ENCODE data around the gene PARVA. TPM values are rescaled to one million over a fixed set of nuclear protein-coding genes. Genes with fewer than 3 reads are reported as not detected.

Gene PARVA
- total RNA-seq, 1 experiment from 2014 or later: 10.4 TPM

DNA sequence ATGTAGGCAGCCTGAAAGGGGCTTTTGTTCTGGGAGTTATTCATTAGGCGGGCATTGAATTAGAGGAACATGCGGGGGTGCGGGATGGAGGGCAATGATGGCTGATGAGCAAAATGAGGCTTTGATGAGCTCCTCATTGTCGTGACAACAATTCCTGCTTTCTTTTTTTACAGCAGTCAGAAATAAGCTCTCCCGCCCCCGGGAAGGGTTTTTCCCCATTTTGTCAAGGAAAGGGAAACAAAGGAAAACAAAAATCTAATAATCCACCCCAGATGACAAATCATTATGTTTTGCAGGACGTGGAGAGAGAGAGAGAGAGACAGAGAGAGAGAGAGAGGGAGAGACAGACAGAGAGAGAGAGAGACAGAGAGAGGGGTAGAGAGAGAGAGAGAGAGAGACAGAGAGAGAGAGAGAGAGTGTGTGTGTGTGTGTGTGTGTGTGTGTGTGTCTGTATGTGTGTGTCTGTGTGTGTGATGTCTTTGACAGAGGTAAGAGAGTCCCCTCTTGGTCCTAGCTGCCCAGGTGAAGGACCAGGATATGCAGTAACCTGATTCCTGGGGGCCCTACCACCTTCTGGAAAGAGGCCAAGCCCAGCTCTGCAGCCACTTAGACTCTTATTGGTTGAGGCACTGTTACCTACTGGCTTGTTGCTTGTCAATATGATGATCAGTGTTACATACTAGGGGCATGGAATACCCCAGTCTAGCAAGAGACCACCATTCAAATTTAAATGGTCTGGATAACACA, 46.7 kb upstream of the PARVA start:
- Mint-ChIP-seq H3K9me3 (peaks cover 14% of the 10 kb centered on the region), H3K4me1 (peaks cover 12% of the 10 kb centered on the region), H3K4me3 (peak overlapping the region; percentile 22), H3K27me3 (ENCODE audit: low read depth) (no peaks in the 10 kb centered on the region; the same call in 1 of the 2 replicates), H3K27ac (no peak overlapping the region), H3K36me3 (no peaks in the 10 kb centered on the region)
- ATAC-seq (peak; percentile 88), DNase-seq (ENCODE audit: low spot score) (no peak)
- ChIA-PET POLR2A (interaction anchor here (0.5 to 1.2 kb wide), 6 partner anchors 42 to 853 kb away, joined by 3 to 5 read pairs (median 3); partner anchors contain the start of gene PARVA), CTCF (interaction anchor here (0.6 to 4.0 kb wide), 99 partner anchors 9 to 880 kb away, joined by 3 to 101 read pairs (median 4); partner anchors contain the start of genes PARVA, RASSF10 and TEAD1)
- TF ChIP-seq, protein P1, sequence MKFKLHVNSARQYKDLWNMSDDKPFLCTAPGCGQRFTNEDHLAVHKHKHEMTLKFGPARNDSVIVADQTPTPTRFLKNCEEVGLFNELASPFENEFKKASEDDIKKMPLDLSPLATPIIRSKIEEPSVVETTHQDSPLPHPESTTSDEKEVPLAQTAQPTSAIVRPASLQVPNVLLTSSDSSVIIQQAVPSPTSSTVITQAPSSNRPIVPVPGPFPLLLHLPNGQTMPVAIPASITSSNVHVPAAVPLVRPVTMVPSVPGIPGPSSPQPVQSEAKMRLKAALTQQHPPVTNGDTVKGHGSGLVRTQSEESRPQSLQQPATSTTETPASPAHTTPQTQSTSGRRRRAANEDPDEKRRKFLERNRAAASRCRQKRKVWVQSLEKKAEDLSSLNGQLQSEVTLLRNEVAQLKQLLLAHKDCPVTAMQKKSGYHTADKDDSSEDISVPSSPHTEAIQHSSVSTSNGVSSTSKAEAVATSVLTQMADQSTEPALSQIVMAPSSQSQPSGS (CRISPR knock-in tag; IDR thresholded peaks at IDR 0.05; ENCODE audit: borderline replicate concordance, low read depth): no peak
- TF ChIP-seq PRRX2 (CRISPR knock-in tag; IDR thresholded peaks at IDR 0.05): no peak
- TF ChIP-seq RORB (CRISPR knock-in tag; IDR thresholded peaks at IDR 0.05): no peak

DNA sequence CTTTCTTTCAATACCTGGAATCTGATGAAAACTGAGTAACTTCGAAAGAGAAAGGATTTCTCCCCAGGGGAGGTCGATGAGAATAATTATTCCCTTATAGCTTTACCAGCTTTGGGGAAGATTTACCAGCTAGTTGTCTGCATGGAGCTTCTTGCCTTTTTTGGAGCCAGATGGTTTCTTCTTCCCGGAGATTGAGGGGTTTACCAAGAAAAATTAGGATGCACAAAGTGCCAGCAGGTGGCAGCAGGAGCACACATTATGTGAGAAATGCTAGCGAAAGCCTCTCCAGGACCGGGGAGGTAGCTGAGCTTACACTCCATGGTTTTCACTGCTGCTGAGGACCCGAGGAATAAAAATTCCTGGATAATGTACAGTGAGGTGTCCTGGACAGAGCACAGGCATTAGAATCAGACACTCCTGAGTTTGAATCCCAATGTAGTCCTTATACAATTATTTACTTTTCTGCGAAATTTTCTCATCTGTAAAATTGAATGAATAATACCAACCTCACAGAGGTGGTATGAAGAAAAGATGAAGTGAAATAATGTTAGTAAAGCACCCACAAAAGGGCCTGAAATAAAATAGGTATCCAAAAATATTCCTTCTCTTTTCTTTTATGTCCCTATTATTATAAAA, 46.0 kb upstream of the PARVA start:
- ChIA-PET CTCF (interaction anchor here (0.5 to 4.0 kb wide), 96 partner anchors 10 to 879 kb away, joined by 3 to 101 read pairs (median 5); partner anchors contain the start of genes PARVA, RASSF10 and TEAD1), POLR2A (interaction anchor here (0.5 to 1.2 kb wide), 4 partner anchors 43 to 583 kb away, joined by 3 to 4 read pairs (median 3); no protein-coding TSS in a partner anchor)
- Mint-ChIP-seq H3K36me3 (no peaks in the 10 kb centered on the region), H3K4me3 (peak overlapping the region; percentile 22), H3K27me3 (ENCODE audit: low read depth) (no peaks in the 10 kb centered on the region; the same call in 1 of the 2 replicates), H3K27ac (no peak overlapping the region), H3K9me3 (peaks cover 14% of the 10 kb centered on the region), H3K4me1 (peaks cover 12% of the 10 kb centered on the region)
- TF ChIP-seq, protein P2, sequence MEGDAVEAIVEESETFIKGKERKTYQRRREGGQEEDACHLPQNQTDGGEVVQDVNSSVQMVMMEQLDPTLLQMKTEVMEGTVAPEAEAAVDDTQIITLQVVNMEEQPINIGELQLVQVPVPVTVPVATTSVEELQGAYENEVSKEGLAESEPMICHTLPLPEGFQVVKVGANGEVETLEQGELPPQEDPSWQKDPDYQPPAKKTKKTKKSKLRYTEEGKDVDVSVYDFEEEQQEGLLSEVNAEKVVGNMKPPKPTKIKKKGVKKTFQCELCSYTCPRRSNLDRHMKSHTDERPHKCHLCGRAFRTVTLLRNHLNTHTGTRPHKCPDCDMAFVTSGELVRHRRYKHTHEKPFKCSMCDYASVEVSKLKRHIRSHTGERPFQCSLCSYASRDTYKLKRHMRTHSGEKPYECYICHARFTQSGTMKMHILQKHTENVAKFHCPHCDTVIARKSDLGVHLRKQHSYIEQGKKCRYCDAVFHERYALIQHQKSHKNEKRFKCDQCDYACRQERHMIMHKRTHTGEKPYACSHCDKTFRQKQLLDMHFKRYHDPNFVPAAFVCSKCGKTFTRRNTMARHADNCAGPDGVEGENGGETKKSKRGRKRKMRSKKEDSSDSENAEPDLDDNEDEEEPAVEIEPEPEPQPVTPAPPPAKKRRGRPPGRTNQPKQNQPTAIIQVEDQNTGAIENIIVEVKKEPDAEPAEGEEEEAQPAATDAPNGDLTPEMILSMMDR (IDR thresholded peaks at IDR 0.05): peak; percentile 48
- no peak for TF ChIP-seq JAZF1 (CRISPR knock-in tag; IDR thresholded peaks at IDR 0.05)
- no peak for TF ChIP-seq NR1H2 (CRISPR knock-in tag; IDR thresholded peaks at IDR 0.05)
- TF ChIP-seq SP1 (CRISPR knock-in tag; conservative IDR thresholded peaks at IDR 0.05): no peak
- TF ChIP-seq ZNF416 (CRISPR knock-in tag; IDR thresholded peaks at IDR 0.05): no peak
- DNase-seq (ENCODE audit: low spot score) (peak; percentile 85), ATAC-seq (peak; percentile 91)

DNA sequence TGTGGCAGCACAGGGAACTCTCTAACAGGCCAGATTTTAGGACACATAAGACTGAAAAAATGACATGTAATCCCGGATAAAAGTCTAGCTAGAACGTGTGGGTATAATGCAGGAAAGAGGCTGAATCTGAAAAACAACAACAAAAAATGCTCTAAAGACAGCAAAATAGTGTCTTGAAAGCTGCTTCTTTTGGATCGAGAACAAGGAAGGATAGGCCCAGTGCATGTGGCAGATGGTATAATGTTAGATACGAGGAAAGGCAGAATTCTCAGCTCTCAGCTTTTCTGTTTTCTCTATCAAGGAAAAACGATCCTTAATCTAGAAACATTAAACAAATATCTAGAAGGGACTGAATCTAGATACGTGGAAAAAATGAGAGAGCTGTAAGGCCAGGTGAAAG, 33.8 kb upstream of the PARVA start:
- ChIA-PET CTCF (interaction anchor here (0.8 kb wide), 1 partner anchor 55 kb away, joined by 6 read pairs; no protein-coding TSS in a partner anchor), POLR2A (no interaction called here)
- peaks cover 19% of the 10 kb centered on the region for H3K36me3 Mint-ChIP-seq
- H3K4me1 Mint-ChIP-seq: no peaks in the 10 kb centered on the region
- ATAC-seq (no peak), DNase-seq (ENCODE audit: low spot score) (no peak)
- peaks cover 10% of the 10 kb centered on the region; the same call in 1 of the 2 replicates for H3K27me3 Mint-ChIP-seq (ENCODE audit: low read depth)
- H3K27ac Mint-ChIP-seq: no peak overlapping the region
- peaks cover 24% of the 10 kb centered on the region for H3K9me3 Mint-ChIP-seq
- no peak overlapping the region for H3K4me3 Mint-ChIP-seq
- TF ChIP-seq, protein P3, sequence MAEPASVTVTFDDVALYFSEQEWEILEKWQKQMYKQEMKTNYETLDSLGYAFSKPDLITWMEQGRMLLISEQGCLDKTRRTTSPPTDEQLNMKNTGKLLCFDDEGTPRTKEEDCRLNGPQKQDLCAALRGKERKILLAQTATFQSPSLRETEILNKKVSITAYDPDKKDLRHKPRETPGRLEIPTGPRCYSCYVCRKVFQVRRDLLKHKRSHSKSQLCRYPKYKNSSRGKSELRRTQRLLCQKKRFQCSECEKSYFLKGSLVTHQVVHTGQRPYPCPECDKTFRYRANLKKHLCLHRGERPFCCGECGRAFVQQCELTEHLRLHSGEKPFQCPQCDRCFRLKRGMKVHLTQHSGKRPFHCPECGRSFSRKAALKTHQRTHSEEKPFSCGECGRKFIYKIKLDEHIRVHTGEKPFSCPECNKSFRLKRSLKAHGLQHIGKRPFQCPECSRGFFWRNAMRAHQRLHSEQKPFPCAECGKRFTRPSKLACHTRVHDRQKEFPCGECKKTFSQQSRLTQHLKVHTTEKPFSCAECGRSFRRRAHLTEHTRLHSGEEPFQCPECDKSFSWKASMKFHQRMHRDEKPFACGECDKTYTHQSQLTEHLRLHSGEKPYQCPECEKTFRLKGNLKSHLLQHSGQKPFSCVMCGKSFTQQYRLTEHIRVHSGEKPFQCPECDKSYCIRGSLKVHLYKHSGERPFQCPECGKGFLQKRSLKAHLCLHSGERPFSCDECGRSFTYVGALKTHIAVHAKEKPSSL (CRISPR knock-in tag; conservative IDR thresholded peaks at IDR 0.05): no peak
- TF ChIP-seq, protein P4, sequence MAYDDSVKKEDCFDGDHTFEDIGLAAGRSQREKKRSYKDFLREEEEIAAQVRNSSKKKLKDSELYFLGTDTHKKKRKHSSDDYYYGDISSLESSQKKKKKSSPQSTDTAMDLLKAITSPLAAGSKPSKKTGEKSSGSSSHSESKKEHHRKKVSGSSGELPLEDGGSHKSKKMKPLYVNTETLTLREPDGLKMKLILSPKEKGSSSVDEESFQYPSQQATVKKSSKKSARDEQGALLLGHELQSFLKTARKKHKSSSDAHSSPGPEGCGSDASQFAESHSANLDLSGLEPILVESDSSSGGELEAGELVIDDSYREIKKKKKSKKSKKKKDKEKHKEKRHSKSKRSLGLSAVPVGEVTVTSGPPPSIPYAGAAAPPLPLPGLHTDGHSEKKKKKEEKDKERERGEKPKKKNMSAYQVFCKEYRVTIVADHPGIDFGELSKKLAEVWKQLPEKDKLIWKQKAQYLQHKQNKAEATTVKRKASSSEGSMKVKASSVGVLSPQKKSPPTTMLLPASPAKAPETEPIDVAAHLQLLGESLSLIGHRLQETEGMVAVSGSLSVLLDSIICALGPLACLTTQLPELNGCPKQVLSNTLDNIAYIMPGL (CRISPR knock-in tag; IDR thresholded peaks at IDR 0.05): no peak
- TF ChIP-seq ZNF317 (CRISPR knock-in tag; IDR thresholded peaks at IDR 0.05; ENCODE audit: borderline replicate concordance, low read depth): no peak
- TF ChIP-seq, protein P5, sequence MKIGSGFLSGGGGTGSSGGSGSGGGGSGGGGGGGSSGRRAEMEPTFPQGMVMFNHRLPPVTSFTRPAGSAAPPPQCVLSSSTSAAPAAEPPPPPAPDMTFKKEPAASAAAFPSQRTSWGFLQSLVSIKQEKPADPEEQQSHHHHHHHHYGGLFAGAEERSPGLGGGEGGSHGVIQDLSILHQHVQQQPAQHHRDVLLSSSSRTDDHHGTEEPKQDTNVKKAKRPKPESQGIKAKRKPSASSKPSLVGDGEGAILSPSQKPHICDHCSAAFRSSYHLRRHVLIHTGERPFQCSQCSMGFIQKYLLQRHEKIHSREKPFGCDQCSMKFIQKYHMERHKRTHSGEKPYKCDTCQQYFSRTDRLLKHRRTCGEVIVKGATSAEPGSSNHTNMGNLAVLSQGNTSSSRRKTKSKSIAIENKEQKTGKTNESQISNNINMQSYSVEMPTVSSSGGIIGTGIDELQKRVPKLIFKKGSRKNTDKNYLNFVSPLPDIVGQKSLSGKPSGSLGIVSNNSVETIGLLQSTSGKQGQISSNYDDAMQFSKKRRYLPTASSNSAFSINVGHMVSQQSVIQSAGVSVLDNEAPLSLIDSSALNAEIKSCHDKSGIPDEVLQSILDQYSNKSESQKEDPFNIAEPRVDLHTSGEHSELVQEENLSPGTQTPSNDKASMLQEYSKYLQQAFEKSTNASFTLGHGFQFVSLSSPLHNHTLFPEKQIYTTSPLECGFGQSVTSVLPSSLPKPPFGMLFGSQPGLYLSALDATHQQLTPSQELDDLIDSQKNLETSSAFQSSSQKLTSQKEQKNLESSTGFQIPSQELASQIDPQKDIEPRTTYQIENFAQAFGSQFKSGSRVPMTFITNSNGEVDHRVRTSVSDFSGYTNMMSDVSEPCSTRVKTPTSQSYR (CRISPR knock-in tag; IDR thresholded peaks at IDR 0.05): no peak
- no peak for TF ChIP-seq CBFB (CRISPR knock-in tag; IDR thresholded peaks at IDR 0.05; ENCODE audit: low read depth)
- no peak for TF ChIP-seq ZNF396 (CRISPR knock-in tag; IDR thresholded peaks at IDR 0.05; ENCODE audit: borderline replicate concordance)
- no peak for TF ChIP-seq PRRX2 (CRISPR knock-in tag; IDR thresholded peaks at IDR 0.05)
- TF ChIP-seq, protein P6, sequence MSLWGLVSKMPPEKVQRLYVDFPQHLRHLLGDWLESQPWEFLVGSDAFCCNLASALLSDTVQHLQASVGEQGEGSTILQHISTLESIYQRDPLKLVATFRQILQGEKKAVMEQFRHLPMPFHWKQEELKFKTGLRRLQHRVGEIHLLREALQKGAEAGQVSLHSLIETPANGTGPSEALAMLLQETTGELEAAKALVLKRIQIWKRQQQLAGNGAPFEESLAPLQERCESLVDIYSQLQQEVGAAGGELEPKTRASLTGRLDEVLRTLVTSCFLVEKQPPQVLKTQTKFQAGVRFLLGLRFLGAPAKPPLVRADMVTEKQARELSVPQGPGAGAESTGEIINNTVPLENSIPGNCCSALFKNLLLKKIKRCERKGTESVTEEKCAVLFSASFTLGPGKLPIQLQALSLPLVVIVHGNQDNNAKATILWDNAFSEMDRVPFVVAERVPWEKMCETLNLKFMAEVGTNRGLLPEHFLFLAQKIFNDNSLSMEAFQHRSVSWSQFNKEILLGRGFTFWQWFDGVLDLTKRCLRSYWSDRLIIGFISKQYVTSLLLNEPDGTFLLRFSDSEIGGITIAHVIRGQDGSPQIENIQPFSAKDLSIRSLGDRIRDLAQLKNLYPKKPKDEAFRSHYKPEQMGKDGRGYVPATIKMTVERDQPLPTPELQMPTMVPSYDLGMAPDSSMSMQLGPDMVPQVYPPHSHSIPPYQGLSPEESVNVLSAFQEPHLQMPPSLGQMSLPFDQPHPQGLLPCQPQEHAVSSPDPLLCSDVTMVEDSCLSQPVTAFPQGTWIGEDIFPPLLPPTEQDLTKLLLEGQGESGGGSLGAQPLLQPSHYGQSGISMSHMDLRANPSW (CRISPR knock-in tag; conservative IDR thresholded peaks at IDR 0.05; ENCODE audit: low read depth): no peak
- TF ChIP-seq OVOL2 (CRISPR knock-in tag; IDR thresholded peaks at IDR 0.05; ENCODE audit: borderline replicate concordance): no peak

All from WTC11 (cell line).